Stimulated activated CD8-positive, alpha-beta memory T cell treated with anti-CD3 and anti-CD28 coated beads, Interleukin-12 subunit alpha, Interleukin-12 subunit beta, amount 100 ng/mL, for 24 hours (primary cell): ENCODE results near the gene EID3.
"Not testable (repeated sequence)": the region's sequence is repeated elsewhere in the genome, so short reads cannot be mapped to it uniquely, and the experiment has no call there.

Source experiments
- DNase-seq: peaks from one replicate; pipeline ENCODE4 v3.0.0-alpha.2; 2020; ENCODE audit errors: extremely low read depth

Gene EID3

DNA sequence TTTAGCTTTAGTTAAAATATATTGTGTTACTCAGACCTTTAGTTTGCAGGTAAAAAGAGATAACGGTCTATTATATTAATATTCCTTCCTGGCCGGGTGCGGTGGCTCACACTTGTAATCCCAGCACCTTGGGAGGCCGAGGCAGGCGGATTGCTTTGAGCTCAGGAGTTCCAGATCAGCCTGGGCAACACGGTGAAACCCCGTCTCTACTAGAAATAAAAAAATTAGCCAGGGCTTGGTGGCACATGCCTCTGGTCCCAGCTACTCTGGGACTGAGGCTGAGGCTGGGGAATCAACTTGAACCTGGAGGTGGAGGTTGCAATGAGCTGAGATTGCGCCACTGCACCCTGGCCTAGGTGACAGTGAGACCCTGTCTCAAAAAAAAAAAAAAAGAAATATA, 13.2 kb upstream of the EID3 start:
- DNase-seq = no peak

- DNase-seq = no peak
Observed at GRCh38 chr12:104290855-104291254, 12.7 kb upstream of the EID3 start.

- DNase-seq = no peak
Observed at GRCh38 chr12:104291867-104292524, 11.5 kb upstream of the EID3 start.

- no peak for DNase-seq
Observed at GRCh38 chr12:104292872-104293794, 10.4 kb upstream of the EID3 start.

GRCh38 chr12:104294158-104294859, 9.2 kb upstream of the EID3 start:
- DNase-seq = not testable (repeated sequence)

GRCh38 chr12:104294927-104295668, 8.4 kb upstream of the EID3 start:
- no peak for DNase-seq

DNA sequence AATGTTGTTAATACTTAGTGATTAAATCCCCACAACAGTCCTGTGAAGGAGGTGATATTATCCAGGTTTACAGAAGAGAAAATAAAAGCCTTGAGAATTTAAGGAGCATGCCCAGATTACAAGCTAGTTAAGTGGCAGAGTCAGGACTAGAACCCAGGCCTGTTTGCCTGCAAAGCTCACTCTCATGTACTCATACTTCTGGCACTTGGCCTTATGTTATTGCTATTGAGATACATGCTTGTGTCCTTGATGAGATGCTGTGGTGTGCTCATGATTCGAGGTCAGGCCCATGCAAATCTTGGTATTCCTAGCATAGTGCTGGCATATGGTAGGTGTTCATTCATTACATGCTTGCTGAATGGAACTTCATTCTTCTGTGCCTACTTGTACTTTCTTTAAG, 7.6 kb upstream of the EID3 start:
- no peak for DNase-seq

DNA sequence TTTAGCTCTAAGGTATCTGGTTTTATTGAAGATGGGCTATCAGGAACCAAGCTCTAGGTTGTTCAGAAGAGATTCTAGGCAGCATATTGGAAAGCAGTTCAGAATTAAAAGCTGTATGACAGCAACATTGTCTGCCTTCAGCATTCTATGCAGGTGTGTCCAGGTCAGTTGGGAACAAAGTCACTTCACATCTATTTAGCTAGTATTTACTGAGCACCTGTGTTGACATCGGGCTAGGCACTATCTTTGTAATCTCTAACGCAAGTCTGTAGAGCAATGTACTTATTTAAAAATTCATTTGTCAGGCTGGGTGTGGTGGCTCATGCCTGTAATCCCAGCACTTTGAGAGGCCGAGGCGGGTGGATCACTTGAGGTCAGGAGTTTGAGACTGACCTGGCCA, 6.8 kb upstream of the EID3 start:
- no peak for DNase-seq

GRCh38 chr12:104297477-104298113, 5.9 kb upstream of the EID3 start:
- DNase-seq = no peak

DNA sequence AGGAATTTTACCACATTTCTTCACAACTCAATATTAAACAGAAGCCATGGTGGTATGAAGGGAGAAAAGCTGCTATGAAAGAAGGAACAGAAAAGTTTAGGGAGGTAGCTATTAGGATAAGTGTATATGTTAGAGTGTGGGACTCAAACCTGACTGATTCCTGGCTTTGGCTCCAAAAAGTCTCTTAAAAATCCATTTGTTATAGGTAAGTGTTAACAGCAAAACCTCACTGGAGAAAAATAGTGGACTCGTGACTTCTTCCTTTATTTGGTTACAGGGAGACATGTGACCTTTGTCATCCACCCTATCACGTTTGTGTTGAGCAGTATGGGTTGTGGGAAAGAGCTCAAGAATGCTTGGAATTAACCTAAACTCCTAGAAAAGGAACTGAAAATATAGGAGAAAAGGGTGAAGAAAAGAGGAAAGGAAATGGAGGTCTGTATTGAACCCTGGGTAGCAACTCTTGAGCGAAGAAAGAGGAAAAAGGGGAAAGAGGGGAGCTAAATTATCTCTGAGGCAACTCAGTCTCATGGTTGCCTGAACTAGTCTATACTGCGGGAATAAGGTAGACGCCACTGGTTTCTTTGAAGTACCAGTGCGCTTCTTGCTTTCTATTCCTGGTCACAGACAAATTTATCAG, 3.6 kb upstream of the EID3 start:
- DNase-seq = no peak

DNA sequence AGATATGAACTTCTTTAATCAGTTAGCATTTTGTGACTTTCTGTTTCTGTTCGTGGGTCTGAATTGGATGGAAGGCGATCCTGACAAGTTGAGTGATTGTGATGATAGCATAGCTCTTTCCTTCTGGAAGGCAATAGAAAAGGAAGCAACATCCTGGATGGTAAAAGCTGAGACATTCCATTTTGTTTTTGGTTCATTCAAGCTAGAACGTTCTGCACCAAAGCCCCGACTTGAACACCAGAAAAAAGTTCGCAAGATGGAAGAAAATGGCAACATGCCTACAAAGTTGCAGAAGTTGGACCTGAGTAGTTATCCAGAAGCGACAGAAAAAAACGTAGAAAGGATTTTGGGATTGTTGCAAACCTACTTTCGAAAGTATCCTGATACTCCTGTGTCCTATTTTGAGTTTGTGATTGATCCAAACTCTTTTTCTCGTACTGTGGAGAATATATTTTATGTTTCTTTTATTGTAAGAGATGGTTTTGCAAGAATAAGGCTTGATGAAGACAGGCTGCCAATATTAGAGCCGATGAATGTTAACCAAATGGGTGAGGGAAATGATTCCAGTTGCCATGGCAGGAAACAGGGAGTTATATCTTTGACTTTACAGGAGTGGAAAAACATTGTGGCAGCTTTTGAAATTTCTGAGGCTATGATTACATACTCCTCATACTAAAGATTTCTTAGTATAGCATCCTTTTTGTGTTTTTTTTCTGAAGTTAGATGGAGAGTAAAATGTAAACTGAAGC, 896 bp downstream of the EID3 start:
- no peak for DNase-seq

GRCh38 chr12:104305349-104305748, 1.8 kb downstream of the EID3 start:
- no peak for DNase-seq

DNA sequence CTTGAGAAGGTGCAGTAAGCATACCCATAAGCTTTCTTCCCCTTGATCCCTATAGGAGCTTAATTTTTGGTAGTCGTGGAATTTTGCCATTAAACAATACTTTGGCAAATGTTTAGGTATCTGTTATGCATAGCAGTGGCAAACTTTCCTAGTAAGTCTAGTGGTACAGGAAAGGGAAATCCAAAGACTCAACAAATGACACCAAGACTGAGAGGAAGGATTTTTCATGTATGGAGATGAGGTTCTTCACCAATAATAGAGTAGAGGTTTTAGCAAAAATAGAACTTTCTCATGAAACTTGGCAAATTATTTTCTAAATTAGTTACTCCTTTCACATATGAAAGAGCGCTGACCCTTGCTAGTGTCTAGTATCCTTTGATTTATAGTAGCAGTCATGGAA, 2.8 kb downstream of the EID3 start:
- no peak for DNase-seq

DNA sequence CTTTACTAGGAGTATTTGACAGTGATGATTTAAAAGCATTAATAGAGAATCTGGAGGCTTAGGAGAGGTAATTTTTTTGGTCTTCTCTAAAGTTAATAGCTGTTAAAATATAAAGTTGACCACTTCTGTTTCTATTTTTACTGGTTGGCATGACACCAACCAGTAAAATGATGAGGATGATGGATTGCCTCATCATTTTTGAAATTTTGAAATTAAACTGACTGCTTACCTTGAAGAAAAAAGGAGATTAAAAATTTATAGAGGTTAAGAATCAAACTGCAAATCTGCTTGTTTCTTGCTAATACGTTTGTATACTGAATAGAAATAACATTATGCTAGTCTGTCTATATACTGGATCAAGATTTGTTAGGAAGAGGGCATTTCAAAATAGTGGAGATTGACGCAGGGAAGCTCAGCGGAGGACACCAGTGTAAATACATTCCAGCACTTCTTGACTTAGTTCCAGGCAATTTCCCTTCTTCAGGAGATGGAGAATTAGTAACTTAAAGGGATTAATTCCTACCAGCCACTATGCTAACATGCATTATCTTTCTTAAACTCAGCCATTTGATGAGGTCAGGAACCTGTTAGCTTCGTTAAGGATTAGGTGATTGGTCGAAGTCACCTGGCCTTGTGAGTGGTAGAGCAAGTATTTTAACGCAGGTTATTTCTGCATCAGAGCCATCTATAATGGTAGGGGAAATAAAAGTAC, 3.6 kb downstream of the EID3 start:
- no peak for DNase-seq

GRCh38 chr12:104307655-104308000, 4.1 kb downstream of the EID3 start:
- no peak for DNase-seq

DNA sequence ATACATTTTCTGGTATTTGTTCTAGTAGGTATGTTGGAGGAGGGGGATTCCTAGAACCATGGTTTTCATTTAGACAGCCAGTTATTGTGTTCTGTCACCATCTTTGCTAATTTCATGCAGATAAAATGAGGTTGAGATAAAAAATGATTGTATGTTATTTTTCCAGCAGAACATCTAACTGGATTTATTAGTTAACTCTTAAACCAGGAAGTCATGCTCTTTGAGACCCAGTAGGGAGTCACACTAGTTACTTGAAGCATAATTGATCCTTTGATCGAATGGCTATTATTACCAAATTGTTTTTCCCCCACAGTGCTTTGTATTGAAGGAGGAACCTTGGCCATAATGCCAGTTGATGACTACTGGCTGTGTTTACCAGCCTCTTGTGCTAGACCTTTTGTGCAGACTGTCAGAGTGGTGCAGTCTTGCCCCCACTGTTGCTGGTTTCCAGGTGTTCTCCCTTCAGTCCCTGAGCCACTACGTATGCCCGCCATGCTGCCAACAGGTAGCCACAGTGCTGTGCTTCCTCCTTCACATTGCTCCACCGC, 6.0 kb downstream of the EID3 start:
- DNase-seq = no peak

DNA sequence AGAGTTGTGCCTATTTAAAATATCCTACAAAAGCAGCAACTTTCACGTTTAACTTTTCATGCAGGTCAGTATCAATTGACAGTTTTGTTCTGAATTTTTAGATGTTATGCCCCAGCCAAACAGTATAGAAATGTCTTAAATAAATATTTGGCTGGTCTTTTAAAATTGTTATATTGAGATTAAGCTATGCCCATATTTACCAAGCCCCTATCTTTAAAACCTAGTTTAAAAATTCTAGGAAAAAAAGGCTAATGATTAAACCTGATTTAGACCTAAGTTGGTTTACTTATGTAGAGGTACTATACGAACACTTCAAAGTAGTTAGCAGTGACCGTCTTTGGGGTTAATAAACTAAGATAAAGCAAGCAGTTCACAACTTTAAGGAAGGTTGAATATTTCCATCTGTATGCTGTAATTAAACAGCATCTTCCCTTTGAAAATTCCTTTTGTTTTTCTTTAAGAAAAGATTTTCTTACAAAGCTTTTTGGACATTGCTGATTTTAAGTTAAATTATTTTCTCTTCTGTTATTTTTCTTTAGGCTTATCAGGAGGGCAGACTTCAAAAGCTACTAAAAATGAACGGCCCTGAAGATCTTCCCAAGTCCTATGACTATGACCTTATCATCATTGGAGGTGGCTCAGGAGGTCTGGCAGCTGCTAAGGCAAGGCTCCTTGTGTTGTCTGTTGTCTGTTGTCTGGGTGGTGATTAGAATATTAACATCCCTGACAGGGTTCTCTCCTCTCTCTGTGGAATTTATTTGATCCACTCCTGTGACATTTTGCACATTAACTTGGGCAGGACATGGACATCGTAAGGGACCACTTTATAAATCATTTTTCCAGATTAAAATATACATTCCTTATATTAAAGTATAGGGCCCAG, 7.5 kb downstream of the EID3 start:
- no peak for DNase-seq

- no peak for DNase-seq
Observed at GRCh38 chr12:104312202-104312601, 8.7 kb downstream of the EID3 start.
